ENCODE data around the gene ABHD2.
"Not testable (repeated sequence)": the region's sequence is repeated elsewhere in the genome, so short reads cannot be mapped to it uniquely, and the experiment has no call there.

ABHD2 gene

DNA sequence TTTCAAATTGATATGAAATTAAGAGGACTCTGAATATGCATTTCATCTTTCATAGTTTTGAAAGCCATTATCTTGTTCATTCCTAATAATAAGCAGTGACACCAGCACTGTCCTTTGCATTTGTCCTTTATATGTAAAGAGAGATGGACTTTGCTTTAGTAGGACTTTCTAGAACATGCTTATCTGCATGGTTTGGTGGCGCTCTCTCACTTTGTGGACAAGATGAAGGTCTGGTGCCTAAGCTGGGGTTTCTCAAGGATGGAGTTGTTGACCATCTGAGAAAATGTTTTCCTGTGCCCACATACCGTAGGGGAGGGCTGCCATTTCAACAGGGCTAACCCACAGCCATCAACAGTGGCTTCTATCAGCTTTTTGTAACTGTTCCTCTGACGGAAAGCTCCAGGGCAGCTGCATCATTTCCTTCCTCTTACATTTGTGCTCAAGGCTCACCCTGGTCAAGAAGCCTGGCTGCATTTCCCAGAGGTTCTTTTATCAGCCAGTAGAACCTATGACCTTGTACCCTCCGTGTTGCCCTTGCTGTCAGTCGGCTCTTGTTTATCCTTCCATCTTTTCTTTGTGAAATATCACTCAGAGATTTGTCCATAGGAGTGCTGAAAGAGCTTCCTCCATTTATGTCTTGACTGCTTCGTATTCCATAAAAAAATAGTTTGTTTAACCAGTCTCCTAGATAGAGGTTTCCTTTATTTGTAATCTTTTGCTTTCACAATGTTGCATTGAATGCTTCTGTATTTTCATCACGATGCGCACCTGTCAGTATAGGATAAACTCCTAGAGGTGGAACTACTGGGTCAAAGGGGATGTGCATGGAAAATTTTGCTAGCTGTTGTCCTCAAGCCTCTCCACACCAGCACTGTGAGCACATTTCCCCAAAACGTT, 44.6 kb downstream of the ABHD2 start:
- H3K36me3 ChIP-seq (ENCODE audit: control insufficient read depth, low read length): peaks cover 2% of the 10 kb centered on the region; the same call in 1 of the 2 replicates
- H3K9me3 ChIP-seq (ENCODE audit: control insufficient read depth, insufficient read depth, low read length): no peaks in the 10 kb centered on the region
- H3K27me3 ChIP-seq (ENCODE audit: control insufficient read depth, low read length): no peaks in the 10 kb centered on the region
- no peak overlapping the region for H3K4me2 ChIP-seq (ENCODE audit: low read length)
- H4K20me1 ChIP-seq (ENCODE audit: control insufficient read depth, insufficient read depth, low read depth, low read length): no peaks in the 10 kb centered on the region
- H3K4me3 ChIP-seq (ENCODE audit: low read length): no peak overlapping the region
- no peak overlapping the region for H3K27ac ChIP-seq (ENCODE audit: low read depth, low read length)
- no peaks in the 10 kb centered on the region for H3F3A ChIP-seq (ENCODE audit: control insufficient read depth, insufficient read depth)
- TF ChIP-seq, protein P1, sequence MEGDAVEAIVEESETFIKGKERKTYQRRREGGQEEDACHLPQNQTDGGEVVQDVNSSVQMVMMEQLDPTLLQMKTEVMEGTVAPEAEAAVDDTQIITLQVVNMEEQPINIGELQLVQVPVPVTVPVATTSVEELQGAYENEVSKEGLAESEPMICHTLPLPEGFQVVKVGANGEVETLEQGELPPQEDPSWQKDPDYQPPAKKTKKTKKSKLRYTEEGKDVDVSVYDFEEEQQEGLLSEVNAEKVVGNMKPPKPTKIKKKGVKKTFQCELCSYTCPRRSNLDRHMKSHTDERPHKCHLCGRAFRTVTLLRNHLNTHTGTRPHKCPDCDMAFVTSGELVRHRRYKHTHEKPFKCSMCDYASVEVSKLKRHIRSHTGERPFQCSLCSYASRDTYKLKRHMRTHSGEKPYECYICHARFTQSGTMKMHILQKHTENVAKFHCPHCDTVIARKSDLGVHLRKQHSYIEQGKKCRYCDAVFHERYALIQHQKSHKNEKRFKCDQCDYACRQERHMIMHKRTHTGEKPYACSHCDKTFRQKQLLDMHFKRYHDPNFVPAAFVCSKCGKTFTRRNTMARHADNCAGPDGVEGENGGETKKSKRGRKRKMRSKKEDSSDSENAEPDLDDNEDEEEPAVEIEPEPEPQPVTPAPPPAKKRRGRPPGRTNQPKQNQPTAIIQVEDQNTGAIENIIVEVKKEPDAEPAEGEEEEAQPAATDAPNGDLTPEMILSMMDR (IDR thresholded peaks at IDR 0.05; ENCODE audit: low read depth, low read length, poor library complexity, severe bottlenecking): no peak
- no peak for TF ChIP-seq EZH2phosphoT487 (IDR thresholded peaks at IDR 0.05; ENCODE audit: borderline replicate concordance, low read length)
- no peaks in the 10 kb centered on the region for H3K9me2 ChIP-seq (replicated peaks; ENCODE audit: control insufficient read depth, low read length)
- H3K4me1 ChIP-seq (ENCODE audit: control insufficient read depth, low read length): no peaks in the 10 kb centered on the region
- H3K79me2 ChIP-seq (ENCODE audit: control insufficient read depth, low read length): no peaks in the 10 kb centered on the region

DNA sequence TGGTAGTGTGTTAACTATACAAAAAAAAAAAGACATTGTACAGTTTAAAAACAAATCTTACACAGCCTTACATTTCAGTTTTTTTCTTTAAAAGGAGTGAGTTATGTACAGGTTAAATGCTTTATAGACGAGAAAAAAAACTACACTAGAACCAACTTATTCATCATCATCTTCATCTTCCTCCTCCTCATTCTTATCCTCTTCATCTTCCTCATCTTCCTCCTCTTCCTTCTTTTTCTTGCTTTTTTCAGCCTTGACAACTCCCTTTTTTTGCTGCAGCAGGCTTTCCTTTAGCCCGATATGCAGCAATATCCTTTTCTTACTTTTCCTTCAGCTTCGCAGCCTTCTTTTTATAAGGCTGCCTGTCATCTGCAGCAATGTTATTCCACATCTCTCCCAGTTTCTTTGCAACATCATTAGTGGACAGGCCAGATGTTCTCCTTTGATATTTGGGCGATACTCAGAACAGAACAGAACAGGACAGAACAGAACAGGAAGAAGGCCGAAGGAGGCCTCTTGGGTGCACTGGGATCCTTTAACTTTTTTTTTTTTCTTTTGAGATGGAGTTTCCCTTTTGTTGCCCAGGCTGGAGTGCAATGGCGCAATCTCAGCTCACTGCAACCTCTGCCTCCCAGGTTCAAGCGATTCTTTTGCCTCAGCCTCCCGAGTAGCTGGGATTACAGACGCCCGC, 47.3 kb downstream of the ABHD2 start:
- not testable (repeated sequence) for H3K79me2 ChIP-seq (ENCODE audit: control insufficient read depth, low read length); H3K9me2 ChIP-seq (replicated peaks; ENCODE audit: control insufficient read depth, low read length); H3F3A ChIP-seq (ENCODE audit: control insufficient read depth, insufficient read depth); H3K27me3 ChIP-seq (ENCODE audit: control insufficient read depth, low read length); H3K9me3 ChIP-seq (ENCODE audit: control insufficient read depth, insufficient read depth, low read length); H3K36me3 ChIP-seq (ENCODE audit: control insufficient read depth, low read length); H4K20me1 ChIP-seq (ENCODE audit: control insufficient read depth, insufficient read depth, low read depth, low read length); H3K4me2 ChIP-seq (ENCODE audit: low read length); H3K4me3 ChIP-seq (ENCODE audit: low read length); H3K27ac ChIP-seq (ENCODE audit: low read depth, low read length); H3K4me1 ChIP-seq (ENCODE audit: control insufficient read depth, low read length)

DNA sequence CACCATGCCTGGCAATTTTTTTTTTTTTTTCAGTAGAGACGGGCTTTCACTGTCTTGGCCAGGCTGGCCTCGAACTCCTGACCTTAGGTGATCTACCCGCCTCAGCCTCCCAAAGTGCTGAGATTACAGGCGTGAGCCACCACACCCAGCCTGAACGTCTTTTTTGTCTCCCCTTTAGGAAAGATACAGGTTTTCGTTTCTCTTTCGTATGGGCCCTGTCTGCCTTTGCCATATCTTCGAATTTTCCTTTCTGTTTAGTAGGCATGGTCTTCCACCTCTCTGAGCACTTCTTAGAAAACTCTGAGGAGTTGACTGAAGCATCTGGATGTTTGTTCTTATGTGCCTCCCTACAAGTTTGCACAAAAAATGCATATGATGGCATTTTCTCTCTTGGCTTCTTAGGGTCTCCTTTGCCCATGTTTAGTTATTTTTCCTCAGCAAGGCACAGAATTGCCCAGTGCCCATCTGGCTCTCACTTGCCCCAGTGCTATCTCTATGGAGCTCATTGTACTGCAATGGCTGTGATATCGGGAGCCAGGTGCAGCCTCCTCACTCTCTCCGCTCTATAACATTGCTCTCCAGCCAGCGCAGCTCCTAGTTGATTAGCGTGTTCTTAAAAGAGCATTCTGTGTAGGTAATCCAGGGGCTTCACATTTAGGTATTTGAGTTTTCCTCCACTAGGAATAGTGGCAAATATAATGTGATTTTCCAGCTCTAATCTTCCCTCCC, 48.0 kb downstream of the ABHD2 start:
- no peaks in the 10 kb centered on the region for H4K20me1 ChIP-seq (ENCODE audit: control insufficient read depth, insufficient read depth, low read depth, low read length)
- no peak overlapping the region for H3K4me2 ChIP-seq (ENCODE audit: low read length)
- TF ChIP-seq EZH2phosphoT487 (IDR thresholded peaks at IDR 0.05; ENCODE audit: borderline replicate concordance, low read length): no peak
- TF ChIP-seq, protein P1 (IDR thresholded peaks at IDR 0.05; ENCODE audit: low read depth, low read length, poor library complexity, severe bottlenecking): no peak
- no peaks in the 10 kb centered on the region for H3K79me2 ChIP-seq (ENCODE audit: control insufficient read depth, low read length)
- H3K4me3 ChIP-seq (ENCODE audit: low read length): no peak overlapping the region
- H3F3A ChIP-seq (ENCODE audit: control insufficient read depth, insufficient read depth): no peaks in the 10 kb centered on the region
- H3K36me3 ChIP-seq (ENCODE audit: control insufficient read depth, low read length): no peaks in the 10 kb centered on the region
- no peaks in the 10 kb centered on the region for H3K9me2 ChIP-seq (replicated peaks; ENCODE audit: control insufficient read depth, low read length)
- no peaks in the 10 kb centered on the region for H3K4me1 ChIP-seq (ENCODE audit: control insufficient read depth, low read length)
- H3K9me3 ChIP-seq (ENCODE audit: control insufficient read depth, insufficient read depth, low read length): no peaks in the 10 kb centered on the region
- H3K27ac ChIP-seq (ENCODE audit: low read depth, low read length): no peak overlapping the region
- no peaks in the 10 kb centered on the region for H3K27me3 ChIP-seq (ENCODE audit: control insufficient read depth, low read length)

Measured in DOHH2 (cell line).